Measurements from ENCODE around the gene ATG16L2.

- TF ChIP-seq CTCF (IDR thresholded peaks at IDR 0.05): no peak
- no peak for TF ChIP-seq POLR2A (IDR thresholded peaks at IDR 0.05)
These were observed 32.7 kb upstream of the ATG16L2 start for GRCh38 chr11:72781313-72782080.

Data from thyroid gland (tissue), 4 donors.